ENCODE results near the gene DDX53. TPM values are rescaled to one million over a fixed set of nuclear protein-coding genes. Genes with fewer than 3 reads are reported as not detected.

Gene DDX53
- total and polyA plus RNA-seq, 2 donors (not counting 1 experiment from before 2014, with no cell fraction given), result not detected

DNA sequence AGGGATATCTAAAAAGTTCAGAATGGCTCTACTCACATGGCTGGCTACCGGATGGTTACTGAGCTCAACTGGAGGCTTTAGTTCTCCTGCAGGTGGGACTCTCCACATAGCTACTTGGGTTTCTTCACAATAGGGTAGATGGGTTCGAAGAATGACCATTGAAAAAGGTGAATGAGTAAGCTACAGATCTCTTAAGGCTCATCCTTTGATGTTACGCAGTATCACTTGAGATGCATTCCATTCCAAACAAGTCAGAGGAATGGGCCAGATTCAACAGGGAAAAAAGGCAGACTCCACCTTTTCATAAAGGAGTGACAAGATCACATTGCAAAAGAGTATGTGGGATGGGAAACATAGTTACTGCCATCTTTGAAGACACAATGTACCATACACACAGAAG lies 52.6 kb downstream of the DDX53 start:
- Histone ChIP-seq H3K27ac (ENCODE audit: low read length in 2 of 2) (no peak overlapping the region), H3K9me3 (ENCODE audit: control extremely low read depth in 1 of 3, control insufficient read depth in 2 of 3, insufficient read depth in 1 of 3, low read length in 2 of 3) (no peaks in the 10 kb centered on the region), H3K9ac (ENCODE audit: low read length) (no peak overlapping the region), H3K4me3 (ENCODE audit: control extremely low read depth in 1 of 5, extremely low read depth in 1 of 5, insufficient read depth in 1 of 5, low read depth in 2 of 5, low read length in 4 of 5) (no peak overlapping the region), H3K36me3 (replicated peaks in 1 of 2; ENCODE audit: control extremely low read depth in 1 of 2, control insufficient read depth in 1 of 2, extremely low read depth in 1 of 2, insufficient read depth in 2 of 2, low read length in 1 of 2) (no peaks in the 10 kb centered on the region), H3K4me2 (replicated peaks; ENCODE audit: low read depth, low read length, poor library complexity, severe bottlenecking) (no peak overlapping the region), H3K79me2 (ENCODE audit: control insufficient read depth, insufficient read depth, low read length) (no peaks in the 10 kb centered on the region), H3K27me3 (replicated peaks in 1 of 4; ENCODE audit: control extremely low read depth in 1 of 4, control insufficient read depth in 3 of 4, insufficient read depth in 4 of 4, low read length in 3 of 4) (no peaks in the 10 kb centered on the region), H4K20me1 (ENCODE audit: control insufficient read depth, insufficient read depth, low read length, poor library complexity, severe bottlenecking) (no peaks in the 10 kb centered on the region), H2AFZ (ENCODE audit: insufficient read depth, low read depth, low read length, poor library complexity, severe bottlenecking) (no peak overlapping the region), H3K4me1 (ENCODE audit: control insufficient read depth in 2 of 2, insufficient read depth in 2 of 2, low read length in 2 of 2) (no peaks in the 10 kb centered on the region)
- Mint-ChIP-seq H3K9me3 (ENCODE audit: insufficient read depth) (no peaks in the 10 kb centered on the region), H3K27ac (no peak overlapping the region), H3K27me3 (no peaks in the 10 kb centered on the region), H3K4me1 (no peaks in the 10 kb centered on the region), H3K4me3 (no peak overlapping the region)
- DNase-seq (no peak), ATAC-seq (ENCODE audit: low read depth) (no peak)
- CTCF ChIA-PET, result no interaction called here
- POLR2A ChIA-PET, result no interaction called here
- TF ChIP-seq EZH2 (IDR thresholded peaks at IDR 0.05; ENCODE audit: borderline replicate concordance, insufficient read depth, low read depth, low read length, poor library complexity, severe bottlenecking), result no peak
- TF ChIP-seq, protein P1, sequence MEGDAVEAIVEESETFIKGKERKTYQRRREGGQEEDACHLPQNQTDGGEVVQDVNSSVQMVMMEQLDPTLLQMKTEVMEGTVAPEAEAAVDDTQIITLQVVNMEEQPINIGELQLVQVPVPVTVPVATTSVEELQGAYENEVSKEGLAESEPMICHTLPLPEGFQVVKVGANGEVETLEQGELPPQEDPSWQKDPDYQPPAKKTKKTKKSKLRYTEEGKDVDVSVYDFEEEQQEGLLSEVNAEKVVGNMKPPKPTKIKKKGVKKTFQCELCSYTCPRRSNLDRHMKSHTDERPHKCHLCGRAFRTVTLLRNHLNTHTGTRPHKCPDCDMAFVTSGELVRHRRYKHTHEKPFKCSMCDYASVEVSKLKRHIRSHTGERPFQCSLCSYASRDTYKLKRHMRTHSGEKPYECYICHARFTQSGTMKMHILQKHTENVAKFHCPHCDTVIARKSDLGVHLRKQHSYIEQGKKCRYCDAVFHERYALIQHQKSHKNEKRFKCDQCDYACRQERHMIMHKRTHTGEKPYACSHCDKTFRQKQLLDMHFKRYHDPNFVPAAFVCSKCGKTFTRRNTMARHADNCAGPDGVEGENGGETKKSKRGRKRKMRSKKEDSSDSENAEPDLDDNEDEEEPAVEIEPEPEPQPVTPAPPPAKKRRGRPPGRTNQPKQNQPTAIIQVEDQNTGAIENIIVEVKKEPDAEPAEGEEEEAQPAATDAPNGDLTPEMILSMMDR (IDR thresholded peaks at IDR 0.05), result no peak
- intact Hi-C loops (cut with micrococcal nuclease), result no loop called here
- WGBS (ENCODE audit: insufficient coverage), result no CpG with 5 or more reads among the region's 3 CpGs

Data from B cell (primary cell).